Body of pancreas (tissue), 4 donors: ENCODE results near the gene TCP11L1.

Source experiments
- POLR2A ChIP-seq, 3 donors: fragments of 450-650 bp; IDR thresholded peaks; one replicate each; pipeline ENCODE4 v1.6.1; 2016; ENCODE audit warnings: antibody characterized with exemption in 3 of 3, mild to moderate bottlenecking in 2 of 3
- TF ChIP-seq, protein P1 (sequence below), 7 experiments: fragments of 450-650 bp in 4 of 7; fragments of 200-600 bp in 3 of 7; sonication (generic) in 3 of 7; IDR thresholded peaks; one replicate each; pipeline ENCODE4 v1.5.1; 2016 to 2019; ENCODE audit warnings: antibody characterized with exemption in 7 of 7

DNA sequence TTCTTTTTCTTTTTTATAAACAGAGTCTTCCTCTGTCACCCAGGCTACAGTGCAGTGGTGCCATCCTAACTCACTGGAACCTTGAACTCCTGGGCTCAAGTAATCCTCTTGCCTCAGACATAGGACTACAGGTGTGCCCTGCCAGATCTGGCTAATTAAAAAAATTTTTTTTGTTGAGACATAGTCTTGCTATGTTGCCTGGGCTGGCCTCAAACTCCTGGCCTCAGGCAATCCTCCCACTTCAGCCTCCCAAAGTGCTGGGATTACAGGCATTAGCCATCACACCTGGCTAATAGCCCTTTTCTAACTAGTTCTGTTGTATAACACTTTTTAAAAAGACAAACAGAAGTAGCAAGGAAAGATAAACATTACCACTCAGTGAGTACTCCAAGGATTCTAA is 64.5 kb downstream of the TCP11L1 start:
- TF ChIP-seq POLR2A (IDR thresholded peaks at IDR 0.05) = no peak
- TF ChIP-seq, protein P1, sequence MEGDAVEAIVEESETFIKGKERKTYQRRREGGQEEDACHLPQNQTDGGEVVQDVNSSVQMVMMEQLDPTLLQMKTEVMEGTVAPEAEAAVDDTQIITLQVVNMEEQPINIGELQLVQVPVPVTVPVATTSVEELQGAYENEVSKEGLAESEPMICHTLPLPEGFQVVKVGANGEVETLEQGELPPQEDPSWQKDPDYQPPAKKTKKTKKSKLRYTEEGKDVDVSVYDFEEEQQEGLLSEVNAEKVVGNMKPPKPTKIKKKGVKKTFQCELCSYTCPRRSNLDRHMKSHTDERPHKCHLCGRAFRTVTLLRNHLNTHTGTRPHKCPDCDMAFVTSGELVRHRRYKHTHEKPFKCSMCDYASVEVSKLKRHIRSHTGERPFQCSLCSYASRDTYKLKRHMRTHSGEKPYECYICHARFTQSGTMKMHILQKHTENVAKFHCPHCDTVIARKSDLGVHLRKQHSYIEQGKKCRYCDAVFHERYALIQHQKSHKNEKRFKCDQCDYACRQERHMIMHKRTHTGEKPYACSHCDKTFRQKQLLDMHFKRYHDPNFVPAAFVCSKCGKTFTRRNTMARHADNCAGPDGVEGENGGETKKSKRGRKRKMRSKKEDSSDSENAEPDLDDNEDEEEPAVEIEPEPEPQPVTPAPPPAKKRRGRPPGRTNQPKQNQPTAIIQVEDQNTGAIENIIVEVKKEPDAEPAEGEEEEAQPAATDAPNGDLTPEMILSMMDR (IDR thresholded peaks at IDR 0.05) = no peak
